DND-41 (cell line): ENCODE results near the gene CKAP2.
"Not testable (repeated sequence)": the region's sequence is repeated elsewhere in the genome, so short reads cannot be mapped to it uniquely, and the experiment has no call there.

Experiments
- EZH2 ChIP-seq: IDR thresholded peaks from 3 replicates; pipeline ENCODE4 v1.6.1; 2012; ENCODE audit warnings: borderline replicate concordance, low read depth, mild to moderate bottlenecking, moderate library complexity, low read length, inconsistent platforms; ENCODE audit not compliant: severe bottlenecking
- TF ChIP-seq, protein P1 (sequence below): IDR thresholded peaks from 2 replicates; pipeline ENCODE4 v1.5.1; 2012; ENCODE audit warnings: borderline replicate concordance, low read length, moderate library complexity, mild to moderate bottlenecking; ENCODE audit not compliant: poor library complexity, severe bottlenecking; ENCODE audit errors: extremely low read depth

GRCh38 chr13:52497979-52498378 is 42.7 kb downstream of the CKAP2 start:
- TF ChIP-seq, protein P1, sequence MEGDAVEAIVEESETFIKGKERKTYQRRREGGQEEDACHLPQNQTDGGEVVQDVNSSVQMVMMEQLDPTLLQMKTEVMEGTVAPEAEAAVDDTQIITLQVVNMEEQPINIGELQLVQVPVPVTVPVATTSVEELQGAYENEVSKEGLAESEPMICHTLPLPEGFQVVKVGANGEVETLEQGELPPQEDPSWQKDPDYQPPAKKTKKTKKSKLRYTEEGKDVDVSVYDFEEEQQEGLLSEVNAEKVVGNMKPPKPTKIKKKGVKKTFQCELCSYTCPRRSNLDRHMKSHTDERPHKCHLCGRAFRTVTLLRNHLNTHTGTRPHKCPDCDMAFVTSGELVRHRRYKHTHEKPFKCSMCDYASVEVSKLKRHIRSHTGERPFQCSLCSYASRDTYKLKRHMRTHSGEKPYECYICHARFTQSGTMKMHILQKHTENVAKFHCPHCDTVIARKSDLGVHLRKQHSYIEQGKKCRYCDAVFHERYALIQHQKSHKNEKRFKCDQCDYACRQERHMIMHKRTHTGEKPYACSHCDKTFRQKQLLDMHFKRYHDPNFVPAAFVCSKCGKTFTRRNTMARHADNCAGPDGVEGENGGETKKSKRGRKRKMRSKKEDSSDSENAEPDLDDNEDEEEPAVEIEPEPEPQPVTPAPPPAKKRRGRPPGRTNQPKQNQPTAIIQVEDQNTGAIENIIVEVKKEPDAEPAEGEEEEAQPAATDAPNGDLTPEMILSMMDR, result not testable (repeated sequence)
- not testable (repeated sequence) for TF ChIP-seq EZH2
